Common myeloid progenitor, CD34-positive (primary cell): ENCODE data around the gene KCNN3.

Experiments used
- CTCF ChIA-PET: fragments of 350-600 bp; sonication (Branson Sonifier 250); formaldehyde crosslinking; loops from one replicate; lab custom pipeline; 2021; ENCODE audit warnings: antibody characterized with exemption; lab: Charles Lee
- POLR2A ChIA-PET: fragments of 350-600 bp; sonication (Branson Sonifier 250); formaldehyde crosslinking; loops from one replicate; lab custom pipeline; 2021; ENCODE audit warnings: antibody characterized with exemption; lab: Charles Lee
- DNase-seq, 3 donors: peaks; one replicate each; pipeline versions ENCODE4 v3.0.0 to v3.0.0-alpha.2; 2013
- H3K27ac ChIP-seq, 2 experiments: 1 replicate in 1 of 2; 2 replicates in 1 of 2; pipeline ENCODE4 v1.7.0; 2013; ENCODE audit warnings: inconsistent platforms in 2 of 2, low read length in 2 of 2, mild to moderate bottlenecking in 2 of 2, low read depth in 1 of 2, moderate library complexity in 1 of 2; ENCODE audit not compliant: severe bottlenecking in 2 of 2, insufficient read depth in 1 of 2, poor library complexity in 1 of 2
- H3K27me3 ChIP-seq, 5 experiments: replicated peaks in 2 of 5; 1 replicate in 3 of 5; 2 replicates in 2 of 5; pipeline versions ENCODE4 v1.6.1 to v1.7.0; 2013; ENCODE audit warnings: low read length in 4 of 5, mild to moderate bottlenecking in 2 of 5, moderate library complexity in 2 of 5, inconsistent platforms in 1 of 5; ENCODE audit not compliant: insufficient read depth in 5 of 5, control insufficient read depth in 4 of 5
- H3K36me3 ChIP-seq, 4 experiments: 1 replicate in 2 of 4; 2 replicates in 2 of 4; pipeline versions ENCODE4 v1.6.1 to v1.7.0; 2013; ENCODE audit warnings: low read length in 3 of 4, control low read depth in 1 of 4, mild to moderate bottlenecking in 1 of 4; ENCODE audit not compliant: control insufficient read depth in 4 of 4, insufficient read depth in 4 of 4
- H3K4me1 ChIP-seq, 4 experiments: 1 replicate in 3 of 4; 2 replicates in 1 of 4; pipeline versions ENCODE4 v1.6.1 to v1.7.1; 2013; ENCODE audit warnings: low read length in 3 of 4, mild to moderate bottlenecking in 3 of 4, control low read depth in 1 of 4, inconsistent platforms in 1 of 4, moderate library complexity in 1 of 4; ENCODE audit not compliant: control insufficient read depth in 4 of 4, insufficient read depth in 4 of 4; ENCODE audit errors: control extremely low read depth in 1 of 4
- H3K4me3 ChIP-seq, 7 experiments: 1 replicate in 4 of 7; 2 replicates in 3 of 7; pipeline versions ENCODE4 v1.5.1 to v1.7.0; 2013; ENCODE audit warnings: mild to moderate bottlenecking in 7 of 7, low read length in 6 of 7, moderate library complexity in 6 of 7, inconsistent platforms in 2 of 7, low read depth in 2 of 7, control low read depth in 1 of 7; ENCODE audit not compliant: insufficient read depth in 4 of 7, control insufficient read depth in 1 of 7; ENCODE audit errors: extremely low read depth in 1 of 7
- H3K9me3 ChIP-seq, 5 experiments: 1 replicate in 4 of 5; 2 replicates in 1 of 5; pipeline versions ENCODE4 v1.6.1 to v1.7.1; 2013; ENCODE audit warnings: low read length in 4 of 5, mild to moderate bottlenecking in 2 of 5, inconsistent platforms in 1 of 5, low read depth in 1 of 5, moderate library complexity in 1 of 5; ENCODE audit not compliant: control insufficient read depth in 4 of 5, insufficient read depth in 2 of 5; ENCODE audit errors: control extremely low read depth in 1 of 5
- WGBS: methylation state at CpG from one replicate; pipeline ENCODE4 v1.1.5; 2013; ENCODE audit not compliant: insufficient coverage; 5-methylcytosine and 5-hydroxymethylcytosine counted together

KCNN3 gene

DNA sequence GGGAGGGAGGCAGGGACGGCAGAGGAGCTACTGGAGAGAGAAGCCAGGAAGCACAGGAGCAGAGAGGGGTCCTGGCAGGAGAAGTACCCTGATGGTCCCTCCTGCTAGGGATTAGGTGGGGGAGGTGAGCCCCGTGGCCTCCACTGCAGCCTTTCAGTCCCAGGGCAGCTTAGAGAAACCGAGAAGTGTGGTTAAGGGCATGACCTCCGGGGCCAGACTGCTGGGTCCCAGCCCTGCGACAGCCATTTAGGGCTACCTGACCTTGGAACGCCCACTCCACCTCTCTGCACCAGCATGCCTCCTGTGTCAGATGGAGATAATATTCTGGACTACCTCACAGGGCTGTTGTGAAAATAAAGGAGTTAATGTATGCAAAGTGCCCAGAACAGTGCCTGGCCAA is 47.4 kb downstream of the KCNN3 start:
- no peaks in the 10 kb centered on the region for H3K36me3 ChIP-seq
- ChIA-PET CTCF (no interaction called here), POLR2A (no interaction called here)
- H3K27me3 ChIP-seq = no peaks in the 10 kb centered on the region
- H3K9me3 ChIP-seq = no peaks in the 10 kb centered on the region
- H3K4me3 ChIP-seq = no peak overlapping the region
- 95% methylated on average over 5 of the region's 6 CpGs for WGBS
- no peak for DNase-seq
- H3K4me1 ChIP-seq = peaks cover 0 to 7% (median 4%) of the 10 kb centered on the region in 4 experiments
- no peak overlapping the region for H3K27ac ChIP-seq

- Histone ChIP-seq H3K27me3 (no peaks in the 10 kb centered on the region), H3K27ac (no peak overlapping the region), H3K4me3 (no peak overlapping the region), H3K36me3 (no peaks in the 10 kb centered on the region), H3K4me1 (peaks cover 0 to 7% (median 4%) of the 10 kb centered on the region in 4 experiments), H3K9me3 (no peaks in the 10 kb centered on the region)
- DNase-seq = no peak
- ChIA-PET POLR2A (no interaction called here), CTCF (no interaction called here)
- 92% methylated on average over 8 of the region's 10 CpGs for WGBS
Measured at GRCh38 chr1:154822233-154822632, 47.8 kb downstream of the KCNN3 start.

GRCh38 chr1:154821083-154821482 is 49.0 kb downstream of the KCNN3 start:
- Histone ChIP-seq H3K36me3 (no peaks in the 10 kb centered on the region), H3K4me3 (no peak overlapping the region), H3K27me3 (no peaks in the 10 kb centered on the region), H3K4me1 (peaks cover 0 to 7% (median 4%) of the 10 kb centered on the region in 4 experiments), H3K27ac (no peak overlapping the region), H3K9me3 (no peaks in the 10 kb centered on the region)
- ChIA-PET POLR2A (no interaction called here), CTCF (interaction anchor here (2.9 kb wide), 1 partner anchor 12 kb away, joined by 20 read pairs; no protein-coding TSS in a partner anchor)
- DNase-seq = no peak
- WGBS = 94% methylated on average over 7 of the region's 7 CpGs

- H3K27me3 ChIP-seq = no peaks in the 10 kb centered on the region
- ChIA-PET POLR2A (no interaction called here), CTCF (interaction anchor here (2.0 to 2.9 kb wide), 4 partner anchors 8 to 60 kb away, joined by 6 to 20 read pairs (median 10); no protein-coding TSS in a partner anchor)
- H3K27ac ChIP-seq = no peak overlapping the region
- no peaks in the 10 kb centered on the region for H3K36me3 ChIP-seq
- WGBS = 83% methylated on average over 1 of the region's 6 CpGs
- no peaks in the 10 kb centered on the region for H3K9me3 ChIP-seq
- no peak for DNase-seq
- H3K4me1 ChIP-seq = peaks cover 0 to 7% (median 4%) of the 10 kb centered on the region in 4 experiments
- no peak overlapping the region for H3K4me3 ChIP-seq
Measured at GRCh38 chr1:154820646-154821045, 49.4 kb downstream of the KCNN3 start.

- DNase-seq = peak; percentile 33 to 80 (median 78)
- H3K4me1 ChIP-seq = peaks cover 0 to 7% (median 4%) of the 10 kb centered on the region in 4 experiments
- H3K36me3 ChIP-seq = no peaks in the 10 kb centered on the region
- H3K27me3 ChIP-seq = no peaks in the 10 kb centered on the region
- H3K27ac ChIP-seq = no peak overlapping the region
- WGBS = 84% methylated on average over 7 of the region's 7 CpGs
- ChIA-PET CTCF (interaction anchor here (0.8 to 2.9 kb wide), 13 partner anchors 8 to 82 kb away, joined by 3 to 20 read pairs (median 4); no protein-coding TSS in a partner anchor), POLR2A (no interaction called here)
- H3K9me3 ChIP-seq = no peaks in the 10 kb centered on the region
- no peak overlapping the region for H3K4me3 ChIP-seq
Measured at GRCh38 chr1:154819628-154820590, 50.2 kb downstream of the KCNN3 start.

- CTCF ChIA-PET = interaction anchor here (0.8 to 2.9 kb wide), 13 partner anchors 9 to 81 kb away, joined by 3 to 20 read pairs (median 4); no protein-coding TSS in a partner anchor
- Histone ChIP-seq H3K9me3 (no peaks in the 10 kb centered on the region), H3K27me3 (no peaks in the 10 kb centered on the region), H3K4me3 (no peak overlapping the region), H3K27ac (no peak overlapping the region), H3K4me1 (peaks cover 0 to 7% (median 4%) of the 10 kb centered on the region in 4 experiments), H3K36me3 (no peaks in the 10 kb centered on the region)
- DNase-seq = no peak
- 100% methylated on average over 5 of the region's 6 CpGs for WGBS
- POLR2A ChIA-PET = no interaction called here
Measured at GRCh38 chr1:154818911-154819310, 51.2 kb downstream of the KCNN3 start.

DNA sequence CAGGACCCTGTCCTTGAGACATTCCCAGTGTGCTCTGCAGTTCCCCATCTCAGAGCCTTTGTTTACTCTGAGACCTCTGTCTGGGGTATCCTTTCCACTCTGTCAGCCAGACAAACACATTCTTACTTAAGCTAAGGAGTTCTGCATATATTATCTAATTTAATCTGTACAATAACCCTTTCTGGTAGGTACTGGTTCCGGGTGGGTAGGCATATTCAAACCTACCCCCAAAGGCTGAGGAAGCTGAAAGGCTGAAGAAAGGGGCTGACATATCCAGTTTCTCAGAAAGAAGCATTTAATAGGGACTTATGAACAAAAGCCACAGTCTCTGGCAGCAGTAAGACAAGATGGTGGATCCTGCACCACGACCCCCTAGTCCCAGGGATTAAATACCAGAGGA is 53.1 kb downstream of the KCNN3 start:
- H3K27me3 ChIP-seq = no peaks in the 10 kb centered on the region
- H3K27ac ChIP-seq = no peak overlapping the region
- H3K36me3 ChIP-seq = no peaks in the 10 kb centered on the region
- no peak overlapping the region for H3K4me3 ChIP-seq
- DNase-seq = no peak
- ChIA-PET CTCF (interaction anchor here (0.6 to 1.5 kb wide), 2 partner anchors 12 to 52 kb away, joined by 3 to 4 read pairs; no protein-coding TSS in a partner anchor), POLR2A (no interaction called here)
- H3K9me3 ChIP-seq = no peaks in the 10 kb centered on the region
- H3K4me1 ChIP-seq = peaks cover 0 to 7% (median 4%) of the 10 kb centered on the region in 4 experiments
- WGBS = 100% methylated on average over 2 of the region's 2 CpGs
